Erythroblast (primary cell): ENCODE data around the gene PYDC2.

ENCODE experiments used
- GATA1 ChIP-seq: IDR thresholded peaks from 2 replicates; pipeline ENCODE4 v1.6.1; 2011; ENCODE audit warnings: low read depth, mild to moderate bottlenecking, control low read depth, low read length, moderate library complexity
- POLR2A ChIP-seq: IDR thresholded peaks from 2 replicates; pipeline ENCODE4 v1.6.1; 2011; ENCODE audit warnings: mild to moderate bottlenecking, low read length

GRCh38 chr3:191438150-191438814, 22.7 kb upstream of the PYDC2 start:
- TF ChIP-seq POLR2A (no peak), GATA1 (no peak)
